Right kidney (tissue), 1 donor: ENCODE data around the gene SLITRK1.

Experiments used
- DNase-seq: peaks from one replicate; pipeline ENCODE4 v3.0.0-alpha.2; 2016

Gene SLITRK1

DNA sequence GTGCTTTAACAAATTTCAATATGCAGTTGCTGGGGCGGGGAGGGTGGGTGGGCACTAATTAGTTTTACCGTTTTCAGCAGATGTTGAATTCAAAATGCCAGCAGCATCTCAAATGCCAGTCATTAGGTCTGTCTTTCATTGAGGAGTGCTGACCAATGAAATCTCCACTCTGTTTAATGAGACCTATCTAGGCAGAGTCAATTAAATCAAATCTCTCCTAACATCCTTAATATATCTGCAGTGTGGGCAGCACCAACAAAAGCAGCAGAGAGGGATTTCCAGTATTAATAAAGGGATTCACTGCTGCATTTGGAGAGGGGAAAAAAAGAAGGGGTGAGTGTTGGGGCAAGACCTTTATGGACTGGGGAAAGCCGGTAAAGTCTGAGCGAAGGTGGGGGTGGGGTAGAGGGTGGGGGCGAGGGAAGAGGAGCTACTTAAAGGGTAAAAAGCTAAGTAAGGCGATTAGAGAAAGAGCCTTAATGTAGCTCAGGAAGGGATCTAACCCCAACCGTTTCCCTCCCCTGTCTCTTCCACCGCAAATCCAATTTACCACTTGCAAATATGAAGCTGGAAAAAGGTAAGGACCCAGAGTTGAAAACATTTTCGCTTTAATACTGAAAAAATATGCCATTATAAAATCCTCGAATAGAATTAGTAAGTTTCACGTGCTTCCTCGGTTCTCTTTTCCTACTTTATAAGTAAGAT lies 4.5 kb downstream of the SLITRK1 start:
- DNase-seq = no peak

- DNase-seq = no peak
These were observed 5.7 kb downstream of the SLITRK1 start for GRCh38 chr13:83876546-83876945.

DNA sequence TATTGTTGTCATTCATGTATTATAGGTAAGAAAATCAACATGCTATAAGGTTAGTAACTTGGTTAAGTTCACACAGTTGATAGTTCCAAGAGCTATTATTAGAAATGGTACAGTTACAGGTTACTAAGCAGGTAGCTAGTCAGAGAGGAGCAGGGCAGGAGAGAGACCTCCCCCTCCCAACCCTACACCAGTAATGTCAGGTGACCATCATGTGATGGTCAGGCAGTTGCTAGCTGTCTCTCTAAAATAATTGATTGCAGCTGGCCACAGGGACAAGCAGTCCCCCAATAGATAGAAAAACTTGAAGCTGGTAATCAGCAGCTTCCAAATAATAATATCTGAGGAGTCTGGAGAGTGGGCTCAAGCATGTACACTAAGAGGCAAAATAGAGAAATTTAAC lies 14.6 kb downstream of the SLITRK1 start:
- DNase-seq = no peak

DNA sequence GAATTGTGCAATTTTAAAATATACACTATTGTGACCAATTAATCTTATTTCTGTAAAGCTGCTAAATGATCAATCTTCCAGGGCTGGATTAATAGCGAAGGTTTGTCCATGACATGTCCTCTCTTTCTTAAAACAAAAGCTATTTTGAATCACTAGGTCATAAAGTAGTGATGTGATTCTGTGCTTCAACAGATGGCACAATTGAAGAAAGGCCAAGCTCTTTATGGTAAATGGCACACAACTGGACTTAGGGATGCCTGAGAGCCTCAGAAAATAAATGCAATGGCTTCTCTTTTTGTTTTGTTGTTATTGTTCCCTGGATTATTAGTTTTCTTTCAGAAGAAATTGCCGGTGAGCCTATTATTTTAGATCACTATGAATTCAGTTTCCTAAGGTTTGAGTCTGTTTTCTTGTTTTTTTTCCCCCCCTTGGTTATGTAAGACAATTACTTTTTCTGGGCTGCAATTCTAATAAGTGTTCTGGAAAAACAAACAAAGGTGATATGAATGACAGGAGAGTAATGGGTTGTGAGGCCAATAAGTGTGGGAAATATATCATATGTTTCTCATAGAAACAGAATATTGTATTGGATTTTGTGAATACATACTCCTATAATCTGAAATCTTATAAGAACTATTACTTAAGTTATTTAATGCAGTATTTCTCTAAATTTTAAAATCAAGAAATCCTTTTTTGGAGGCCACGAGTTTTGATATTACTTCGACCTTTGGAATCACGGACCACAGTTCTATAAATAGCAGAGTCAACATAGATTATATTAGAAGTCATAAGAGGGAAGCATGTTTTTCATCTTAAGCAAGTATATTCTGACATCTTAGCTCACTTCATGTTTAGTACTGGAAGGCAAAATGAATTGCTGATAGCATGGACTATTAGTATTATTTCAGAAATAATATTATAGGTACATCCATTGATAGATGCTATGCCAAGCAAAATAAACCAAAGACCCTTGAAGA lies 16.8 kb downstream of the SLITRK1 start:
- no peak for DNase-seq

- no peak for DNase-seq
These were observed 28.5 kb downstream of the SLITRK1 start for GRCh38 chr13:83853771-83854170.

DNA sequence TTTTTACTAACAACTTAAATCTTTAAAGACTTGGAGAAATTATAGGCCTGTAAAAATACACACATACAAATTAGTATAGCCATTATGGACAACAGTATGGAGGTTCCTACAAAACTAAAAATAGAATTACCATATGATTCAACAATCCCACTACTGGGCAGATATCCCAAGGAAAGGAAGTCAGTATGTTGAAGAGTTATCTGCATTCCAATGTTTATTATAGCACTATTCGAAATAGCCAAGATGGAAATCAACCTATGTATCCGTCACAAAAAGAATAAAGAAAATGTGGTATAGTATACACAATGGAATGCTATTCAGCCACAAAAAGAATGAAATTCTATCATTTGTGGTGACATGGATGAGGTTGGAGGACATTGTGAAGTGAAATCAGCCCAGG lies 37.2 kb downstream of the SLITRK1 start:
- DNase-seq = no peak

- DNase-seq = no peak
These were observed 43.1 kb downstream of the SLITRK1 start for GRCh38 chr13:83839146-83839545.

- no peak for DNase-seq
These were observed 50.5 kb downstream of the SLITRK1 start for GRCh38 chr13:83831796-83832195.

- no peak for DNase-seq
These were observed 52.5 kb downstream of the SLITRK1 start for GRCh38 chr13:83829810-83830209.

DNA sequence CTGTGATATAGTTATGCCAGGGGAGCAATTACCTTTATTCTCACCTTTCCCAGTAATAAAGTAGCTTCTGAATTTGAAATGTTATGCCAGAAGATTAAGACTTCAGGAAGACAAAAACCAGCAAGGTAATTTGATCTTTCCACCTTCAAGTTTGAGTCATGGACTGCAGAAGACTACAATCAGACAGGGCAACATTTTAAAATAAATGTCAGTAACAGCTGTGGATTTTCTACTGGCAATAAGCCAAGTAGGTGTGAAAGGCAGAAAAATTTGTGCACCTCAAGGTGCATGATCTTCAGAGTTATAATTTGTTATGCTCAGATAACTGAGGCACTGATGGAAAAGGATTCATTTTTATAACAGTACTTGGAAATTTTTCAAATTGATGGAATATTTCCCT lies 54.9 kb downstream of the SLITRK1 start:
- no peak for DNase-seq
